Caco-2 (cell line): Measurements from ENCODE around the gene RAB43. TPM values are rescaled to one million over a fixed set of nuclear protein-coding genes. Genes with fewer than 3 reads are reported as not detected.

ENCODE experiments used
- BruUV-seq: library from RNA; stranded (reverse); fragments of 400-500 nt; replicated peaks from 2 replicates; lab custom pipeline; 2021; lab: Mats Ljungman, UMichigan
- CTCF ChIA-PET: fragments of 300-600 bp; sonication (Branson Sonifier 250); formaldehyde crosslinking; loops from one replicate; lab custom pipeline; 2022; ENCODE audit warnings: antibody characterized with exemption; lab: Charles Lee
- POLR2A ChIA-PET: fragments of 300-600 bp; sonication (Branson Sonifier 250); formaldehyde crosslinking; loops from one replicate; lab custom pipeline; 2022; ENCODE audit warnings: antibody characterized with exemption; lab: Charles Lee
- DNase-seq, 2 experiments: peaks; one replicate each; pipeline versions ENCODE4 v3.0.0 to v3.0.0-alpha.2; 2020 to 2022
- H3K27me3 ChIP-seq: replicated peaks from 2 replicates; pipeline ENCODE4 v1.6.0; 2011; ENCODE audit warnings: low read length; ENCODE audit not compliant: control insufficient read depth, insufficient read depth
- H3K36me3 ChIP-seq: 2 replicates; pipeline ENCODE4 v1.5.1; 2011; ENCODE audit warnings: low read length; ENCODE audit not compliant: control insufficient read depth, insufficient read depth
- H3K4me1 ChIP-seq: fragments of 250-450 bp; sonication (Bioruptor Pico); 2 replicates; pipeline ENCODE4 v1.5.1; 2020; ENCODE audit warnings: mild to moderate bottlenecking
- H3K4me3 ChIP-seq: 2 replicates; pipeline ENCODE4 v1.5.1; 2011; ENCODE audit warnings: low read depth, mild to moderate bottlenecking, control low read depth, low read length
- H3K9me3 ChIP-seq: fragments of 250-450 bp; sonication (Bioruptor Pico); 2 replicates; pipeline ENCODE4 v1.5.1; 2020; ENCODE audit warnings: mild to moderate bottlenecking, moderate library complexity
- H3K27ac Mint-ChIP-seq: one replicate; pipeline ENCODE4 v1.8.0; 2022; ENCODE audit warnings: mixed read lengths; ENCODE audit not compliant: unreplicated experiment
- H3K27me3 Mint-ChIP-seq: one replicate; pipeline ENCODE4 v1.8.0; 2022; ENCODE audit warnings: mixed read lengths; ENCODE audit not compliant: insufficient read depth, unreplicated experiment
- H3K36me3 Mint-ChIP-seq: one replicate; pipeline ENCODE4 v1.8.0; 2022; ENCODE audit warnings: mild to moderate bottlenecking, mixed read lengths; ENCODE audit not compliant: insufficient read depth, unreplicated experiment
- H3K4me1 Mint-ChIP-seq: one replicate; pipeline ENCODE4 v1.8.0; 2022; ENCODE audit warnings: low read depth, mixed read lengths; ENCODE audit not compliant: unreplicated experiment
- H3K4me3 Mint-ChIP-seq: one replicate; pipeline ENCODE4 v1.8.0; 2022; ENCODE audit warnings: mild to moderate bottlenecking, moderate library complexity, mixed read lengths; ENCODE audit not compliant: unreplicated experiment
- H3K9me3 Mint-ChIP-seq: one replicate; pipeline ENCODE4 v1.8.0; 2022; ENCODE audit warnings: mixed read lengths; ENCODE audit not compliant: unreplicated experiment
- CTCF ChIP-seq, 2 experiments: fragments of 200-600 bp in 1 of 2; IDR thresholded peaks; 1 replicate in 1 of 2; 2 replicates in 1 of 2; pipeline versions ENCODE4 v1.5.1 to v1.8.0; 2011 to 2022; ENCODE audit warnings: antibody characterized with exemption in 1 of 2, control low read depth in 1 of 2, inconsistent platforms in 1 of 2, low read depth in 1 of 2, low read length in 1 of 2, mild to moderate bottlenecking in 1 of 2, moderate library complexity in 1 of 2; ENCODE audit not compliant: insufficient read depth in 1 of 2, severe bottlenecking in 1 of 2, unreplicated experiment in 1 of 2
- intact Hi-C: fragments of 100-400 bp; cut with micrococcal nuclease; formaldehyde crosslinking; loops from one replicate; pipeline ENCODE4 v1.10.0; 2022; ENCODE audit not compliant: unreplicated experiment
- total RNA-seq: library from RNA; stranded (reverse); gene quantifications from 2 replicates; pipeline ENCODE4 v1.2.3, GENCODE V29; 2022

RAB43 gene
- total RNA-seq, 1 experiment from 2014 or later = 12.3 TPM

GRCh38 chr3:129038121-129038855 lies 83.3 kb downstream of the RAB43 start:
- no peaks in the 10 kb centered on the region for H3K4me1 Mint-ChIP-seq
- DNase-seq = no peak
- no peak overlapping the region for H3K4me3 Mint-ChIP-seq
- no peaks in the 10 kb centered on the region for H3K27me3 ChIP-seq
- no peak overlapping the region for H3K4me3 ChIP-seq
- no peak for TF ChIP-seq CTCF (IDR thresholded peaks at IDR 0.05; ENCODE audit: insufficient read depth in 1 of 2, low read depth in 1 of 2, low read length in 1 of 2, severe bottlenecking in 1 of 2, unreplicated experiment in 1 of 2)
- peaks cover 3% of the 10 kb centered on the region for H3K27me3 Mint-ChIP-seq
- H3K27ac Mint-ChIP-seq = no peak overlapping the region
- no peaks in the 10 kb centered on the region for H3K9me3 Mint-ChIP-seq
- no TSS peak for BruUV-seq
- H3K36me3 Mint-ChIP-seq = no peaks in the 10 kb centered on the region
- no peaks in the 10 kb centered on the region for H3K36me3 ChIP-seq
- no peaks in the 10 kb centered on the region for H3K4me1 ChIP-seq
- ChIA-PET POLR2A (no interaction called here), CTCF (interaction anchor here (0.6 to 0.9 kb wide), 2 partner anchors 9 to 12 kb away, joined by 3 read pairs; no protein-coding TSS in a partner anchor)
- intact Hi-C loops = no loop called here
- no peaks in the 10 kb centered on the region for H3K9me3 ChIP-seq

Other genes starting within 250 kb of the RAB43 start
- gene ACAD9, start 242.2 kb downstream of the RAB43 start, total RNA-seq = 60.0 and 60.7 TPM in 2 replicates
- gene CFAP92, start 127.7 kb downstream of the RAB43 start, total RNA-seq = 4.5 and 5.9 TPM in 2 replicates
- 0.28 and 0.39 TPM in 2 replicates for gene EFCC1, start 120.5 kb downstream of the RAB43 start, total RNA-seq
- not detected in 2 replicates for gene GP9, start 61.0 kb downstream of the RAB43 start, total RNA-seq
- 35.6 and 37.6 TPM in 2 replicates for gene ISY1, start 39.3 kb upstream of the RAB43 start, total RNA-seq
- gene CNBP, start 62.1 kb upstream of the RAB43 start, total RNA-seq = 229 and 266 TPM in 2 replicates
- 178 TPM in 2 replicates for gene COPG1, start 127.8 kb upstream of the RAB43 start, total RNA-seq
- 47.7 and 47.9 TPM in 2 replicates for gene HMCES, start 157.1 kb upstream of the RAB43 start, total RNA-seq